Kidney epithelial cell (primary cell): ENCODE measurements around the gene MCRS1. TPM values are rescaled to one million over a fixed set of nuclear protein-coding genes. Genes with fewer than 3 reads are reported as not detected.

Source experiments
- DNase-seq: peaks from one replicate; pipeline ENCODE4 v3.0.0-alpha.2; 2010; ENCODE audit warnings: low read depth
- H3K27me3 ChIP-seq: 2 replicates; pipeline ENCODE4 v1.6.0; 2011; ENCODE audit warnings: low read length; ENCODE audit not compliant: control insufficient read depth, insufficient read depth
- H3K36me3 ChIP-seq: 2 replicates; pipeline ENCODE4 v1.5.1; 2011; ENCODE audit warnings: low read length; ENCODE audit not compliant: control insufficient read depth, insufficient read depth
- H3K4me3 ChIP-seq: 2 replicates; pipeline ENCODE4 v1.5.1; 2011; ENCODE audit warnings: low read depth, mild to moderate bottlenecking, control low read depth, low read length
- CTCF ChIP-seq: IDR thresholded peaks from 2 replicates; pipeline ENCODE4 v1.5.1; 2011; ENCODE audit warnings: mild to moderate bottlenecking, moderate library complexity, low read length, control low read depth, inconsistent platforms; ENCODE audit not compliant: insufficient read depth, poor library complexity, severe bottlenecking
- total RNA-seq: library from RNA; depleted of rRNA; stranded (reverse); fragments of >200 nt; gene quantifications from 2 replicates; pipeline ENCODE4 v1.2.3, GENCODE V29; 2015

Gene MCRS1
- total RNA-seq, 1 donor from 2014 or later = 79.7 TPM

DNA sequence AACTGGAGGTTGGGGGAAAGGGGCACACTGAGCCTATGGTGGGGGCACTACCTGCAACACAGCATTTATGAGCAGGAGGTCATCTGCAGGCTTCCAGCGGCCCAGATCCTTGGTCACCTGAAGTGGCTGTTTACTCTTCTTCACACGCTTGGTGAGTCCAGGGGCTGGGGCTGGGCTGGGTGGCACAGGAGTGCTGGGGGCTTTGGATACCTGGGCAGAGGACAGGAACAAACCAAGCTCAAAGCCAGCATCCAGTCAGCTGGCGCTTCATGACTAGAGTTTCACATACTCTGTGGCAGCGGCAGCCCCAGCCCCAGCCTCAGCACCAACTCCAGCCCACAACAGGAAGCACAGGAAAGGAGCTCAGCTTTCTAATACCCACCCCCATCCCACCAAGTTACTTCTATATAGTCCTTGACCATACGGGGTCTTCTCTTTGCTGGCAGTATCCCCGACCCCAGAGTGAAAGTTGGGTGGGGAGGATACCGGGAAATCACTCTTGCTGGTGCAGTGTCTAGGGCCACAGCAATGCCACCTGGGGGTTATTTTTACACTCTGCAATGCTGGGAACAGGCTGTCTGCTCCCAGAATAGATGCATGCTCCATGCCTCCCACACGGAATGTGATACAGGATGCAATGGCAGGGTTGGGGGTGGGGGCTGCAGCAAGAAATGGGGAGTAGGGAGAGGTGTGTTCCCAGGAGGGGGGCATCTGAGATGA is 3.1 kb downstream of the MCRS1 start:
- Histone ChIP-seq H3K27me3 (no peaks in the 10 kb centered on the region), H3K4me3 (no peak overlapping the region), H3K36me3 (peaks cover 1% of the 10 kb centered on the region)
- TF ChIP-seq CTCF = no peak
- DNase-seq = no peak

DNA sequence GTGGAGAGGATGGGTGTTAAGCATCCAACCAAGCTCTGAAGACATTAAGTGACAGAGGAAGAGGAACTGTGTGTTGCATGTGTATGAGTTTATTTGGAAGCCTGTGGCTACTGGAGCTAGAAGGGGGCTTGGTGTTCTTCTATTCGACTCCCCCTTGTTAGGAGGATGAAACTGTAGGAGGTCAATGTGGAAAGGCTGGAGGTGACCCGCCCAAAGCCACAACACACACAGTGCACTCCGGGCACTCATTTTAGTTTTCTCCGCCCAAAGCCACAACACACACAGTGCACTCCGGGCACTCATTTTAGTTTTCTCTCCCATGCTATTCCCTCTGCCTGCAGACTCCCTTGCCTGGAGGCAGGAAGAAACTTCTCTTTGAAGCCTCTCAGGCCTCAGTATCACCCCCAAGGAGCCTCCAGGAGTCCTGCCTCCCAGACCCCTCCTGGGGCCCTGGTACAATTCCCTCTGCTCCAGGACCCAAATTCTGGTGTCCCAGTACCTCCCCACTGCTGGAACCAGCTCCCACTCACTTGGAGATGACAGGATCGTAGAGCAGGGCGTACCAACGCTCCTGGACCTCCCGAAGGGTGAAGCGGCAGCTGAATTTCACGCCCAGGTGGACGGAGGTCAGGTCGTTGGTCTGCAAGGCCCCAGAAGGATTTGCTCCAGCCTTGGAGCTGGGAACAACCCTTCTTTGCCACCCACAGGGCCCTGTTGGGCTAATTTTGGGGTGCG is 3.8 kb downstream of the MCRS1 start:
- H3K27me3 ChIP-seq = no peaks in the 10 kb centered on the region
- no peak overlapping the region for H3K4me3 ChIP-seq
- H3K36me3 ChIP-seq = peaks cover 1% of the 10 kb centered on the region
- no peak for DNase-seq
- no peak for TF ChIP-seq CTCF

DNA sequence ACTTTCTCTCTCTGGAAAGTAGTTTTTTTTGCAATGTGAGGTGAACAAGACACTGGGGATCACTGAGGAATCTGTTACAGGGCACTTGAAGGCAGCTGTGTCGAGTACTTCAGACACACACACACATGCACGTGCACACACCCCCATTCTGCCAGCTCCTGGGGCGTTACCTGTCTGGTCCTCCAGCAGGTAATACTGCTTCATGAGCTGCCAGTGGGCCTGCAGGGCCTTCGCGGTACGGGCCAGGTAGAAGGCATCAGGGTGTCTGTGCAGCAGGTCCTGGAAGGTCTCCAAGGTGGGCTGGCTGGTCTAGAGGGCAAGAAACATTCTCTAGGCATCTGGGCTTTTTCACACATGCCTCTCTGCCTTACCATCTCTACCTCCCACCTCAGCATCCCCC is 5.1 kb downstream of the MCRS1 start:
- Histone ChIP-seq H3K36me3 (peaks cover 1% of the 10 kb centered on the region), H3K4me3 (no peak overlapping the region), H3K27me3 (no peaks in the 10 kb centered on the region)
- no peak for TF ChIP-seq CTCF
- DNase-seq = no peak

DNA sequence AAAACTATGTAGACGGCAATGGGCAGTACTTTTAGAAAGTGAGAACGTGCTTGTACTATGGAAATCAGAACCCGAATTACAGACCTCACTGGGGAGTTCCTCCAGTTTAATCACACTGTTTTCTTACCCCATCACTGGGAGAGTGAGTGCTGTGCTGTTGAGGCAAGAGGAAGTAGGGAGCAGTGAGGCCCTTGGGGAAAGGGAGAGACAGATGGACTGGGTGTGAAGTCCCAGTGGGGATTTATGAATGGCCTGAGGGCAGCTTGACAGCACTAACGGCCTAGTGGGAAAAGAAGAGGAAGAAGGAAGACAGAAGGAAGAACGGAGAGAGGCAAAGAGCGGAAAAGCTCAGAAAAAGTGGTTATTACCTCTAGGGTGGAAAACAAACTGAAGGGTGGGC is 5.7 kb downstream of the MCRS1 start:
- Histone ChIP-seq H3K4me3 (no peak overlapping the region), H3K27me3 (no peaks in the 10 kb centered on the region), H3K36me3 (peaks cover 1% of the 10 kb centered on the region)
- DNase-seq = no peak
- no peak for TF ChIP-seq CTCF

DNA sequence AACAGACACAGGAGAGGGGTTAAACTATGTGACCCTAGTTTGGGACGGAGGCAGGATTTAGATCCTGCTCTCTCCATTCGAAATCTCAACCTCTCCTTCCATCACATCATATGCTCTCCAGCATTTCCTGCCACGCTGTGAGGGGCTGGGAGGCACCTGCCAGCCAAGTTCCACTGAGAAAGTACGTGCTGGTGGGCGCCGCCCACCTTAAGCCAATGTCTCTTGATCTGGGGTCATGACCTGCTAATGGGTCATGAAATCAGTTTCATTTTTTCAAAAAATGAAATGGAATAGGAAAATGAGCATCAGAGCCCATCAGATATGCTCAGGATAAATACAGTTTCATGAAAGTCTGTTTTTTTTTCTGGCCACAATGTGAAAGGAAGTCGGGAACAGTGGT is 7.2 kb downstream of the MCRS1 start:
- TF ChIP-seq CTCF = no peak
- H3K36me3 ChIP-seq = peaks cover 3% of the 10 kb centered on the region
- no peak overlapping the region for H3K4me3 ChIP-seq
- no peak for DNase-seq
- no peaks in the 10 kb centered on the region for H3K27me3 ChIP-seq
